D721Med (cell line): ENCODE data around the gene CUEDC1.
"Not testable (repeated sequence)": the region's sequence is repeated elsewhere in the genome, so short reads cannot be mapped to it uniquely, and the experiment has no call there.

Source experiments
- DNase-seq: peaks from one replicate; pipeline ENCODE4 v3.0.0; 2011; ENCODE audit warnings: low spot score; ENCODE audit not compliant: insufficient read length
- FAIRE-seq: peaks from 2 replicates; lab custom pipeline; 2011; peaks lifted over from hg19 to GRCh38; lab: Jason Lieb, UNC
- TF ChIP-seq, protein P1 (sequence below): IDR thresholded peaks from 2 replicates; pipeline ENCODE4 v1.5.1; 2012; ENCODE audit warnings: mild to moderate bottlenecking, control low read depth; ENCODE audit not compliant: insufficient read depth; ENCODE audit errors: missing control alignments

The CUEDC1 gene

DNA sequence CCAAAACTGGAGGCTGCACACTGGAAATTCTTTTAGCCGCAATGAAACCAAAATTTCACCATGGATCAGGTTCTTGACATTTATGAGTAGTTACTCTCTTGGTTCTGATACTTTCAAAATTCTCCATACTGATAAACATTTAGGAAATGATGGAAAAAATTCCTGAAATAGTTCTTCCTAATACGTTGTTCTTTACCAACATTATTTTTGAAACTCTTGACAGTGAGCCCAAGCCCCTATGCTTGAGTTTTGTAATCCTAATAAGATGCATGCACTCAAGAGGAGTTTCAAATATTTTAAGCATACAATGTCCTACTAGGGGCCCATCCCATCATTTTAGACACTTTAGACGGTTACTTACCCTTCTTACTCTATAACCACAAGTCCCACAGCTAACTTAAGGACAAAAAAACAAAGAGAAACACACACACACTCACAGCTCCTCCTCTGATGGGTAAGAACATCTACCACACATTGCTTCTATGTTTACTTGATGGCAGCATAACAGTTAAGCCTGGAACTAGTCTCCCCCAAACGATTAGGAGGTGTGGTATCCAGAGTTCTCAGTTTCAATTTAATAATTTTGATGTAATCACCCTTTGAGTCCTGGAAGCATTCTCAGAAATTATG, 29.2 kb upstream of the CUEDC1 start:
- peak; percentile 58 for FAIRE-seq
- TF ChIP-seq, protein P1, sequence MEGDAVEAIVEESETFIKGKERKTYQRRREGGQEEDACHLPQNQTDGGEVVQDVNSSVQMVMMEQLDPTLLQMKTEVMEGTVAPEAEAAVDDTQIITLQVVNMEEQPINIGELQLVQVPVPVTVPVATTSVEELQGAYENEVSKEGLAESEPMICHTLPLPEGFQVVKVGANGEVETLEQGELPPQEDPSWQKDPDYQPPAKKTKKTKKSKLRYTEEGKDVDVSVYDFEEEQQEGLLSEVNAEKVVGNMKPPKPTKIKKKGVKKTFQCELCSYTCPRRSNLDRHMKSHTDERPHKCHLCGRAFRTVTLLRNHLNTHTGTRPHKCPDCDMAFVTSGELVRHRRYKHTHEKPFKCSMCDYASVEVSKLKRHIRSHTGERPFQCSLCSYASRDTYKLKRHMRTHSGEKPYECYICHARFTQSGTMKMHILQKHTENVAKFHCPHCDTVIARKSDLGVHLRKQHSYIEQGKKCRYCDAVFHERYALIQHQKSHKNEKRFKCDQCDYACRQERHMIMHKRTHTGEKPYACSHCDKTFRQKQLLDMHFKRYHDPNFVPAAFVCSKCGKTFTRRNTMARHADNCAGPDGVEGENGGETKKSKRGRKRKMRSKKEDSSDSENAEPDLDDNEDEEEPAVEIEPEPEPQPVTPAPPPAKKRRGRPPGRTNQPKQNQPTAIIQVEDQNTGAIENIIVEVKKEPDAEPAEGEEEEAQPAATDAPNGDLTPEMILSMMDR: no peak
- DNase-seq: no peak

DNA sequence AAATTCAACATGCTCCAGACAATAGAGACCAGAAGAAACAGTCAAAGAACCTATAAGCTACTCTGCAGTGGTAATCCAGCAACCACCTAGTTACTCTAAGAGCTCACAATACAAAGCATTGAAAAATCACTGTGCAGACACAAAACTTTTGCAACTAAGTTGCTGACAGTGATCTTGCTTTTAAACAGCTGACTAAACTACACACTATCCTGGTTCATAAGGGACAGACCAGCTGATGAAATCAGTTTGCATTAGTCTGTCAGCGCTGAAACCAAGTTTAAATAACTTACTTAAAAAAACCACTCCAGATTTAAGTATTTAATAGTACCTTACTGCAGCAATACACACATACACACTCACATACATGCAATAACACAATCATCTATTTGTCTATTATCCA, 28.2 kb upstream of the CUEDC1 start:
- FAIRE-seq: no peak
- no peak for DNase-seq
- TF ChIP-seq, protein P1: no peak

DNA sequence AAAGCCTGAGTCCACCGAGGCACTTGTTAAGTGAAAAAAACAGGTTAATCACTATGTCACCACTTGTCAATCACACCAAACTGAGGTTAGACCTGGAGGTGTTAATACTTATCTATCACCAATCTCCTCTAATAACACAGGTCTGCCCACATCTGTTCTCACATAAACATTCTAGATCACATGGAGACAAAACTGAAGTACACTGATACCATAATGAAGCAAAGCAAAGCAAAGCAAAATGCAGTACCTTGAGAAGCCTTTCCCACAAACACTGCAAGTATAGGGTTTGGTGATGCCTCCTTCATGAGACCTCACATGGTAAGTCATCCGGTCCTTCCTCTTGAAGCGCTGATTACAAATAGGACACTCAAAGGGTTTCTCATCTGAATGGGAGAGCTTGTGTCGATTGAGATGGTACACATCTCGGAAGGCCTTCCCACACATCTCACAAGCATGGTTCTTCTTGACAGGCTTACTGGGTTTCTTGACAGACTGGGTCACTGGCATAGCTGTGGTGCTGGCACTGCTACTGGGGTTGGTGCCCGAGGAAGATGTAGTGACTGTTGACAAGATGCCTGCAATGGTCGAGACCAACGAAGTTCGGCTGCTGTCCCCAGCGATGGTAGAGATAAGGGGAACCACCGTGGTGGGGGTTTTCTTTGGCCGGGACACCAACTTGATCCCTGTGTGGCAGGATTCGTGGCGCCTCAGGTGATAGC, 27.4 kb upstream of the CUEDC1 start:
- TF ChIP-seq, protein P1: no peak
- no peak for DNase-seq
- peak; percentile 79 for FAIRE-seq

DNA sequence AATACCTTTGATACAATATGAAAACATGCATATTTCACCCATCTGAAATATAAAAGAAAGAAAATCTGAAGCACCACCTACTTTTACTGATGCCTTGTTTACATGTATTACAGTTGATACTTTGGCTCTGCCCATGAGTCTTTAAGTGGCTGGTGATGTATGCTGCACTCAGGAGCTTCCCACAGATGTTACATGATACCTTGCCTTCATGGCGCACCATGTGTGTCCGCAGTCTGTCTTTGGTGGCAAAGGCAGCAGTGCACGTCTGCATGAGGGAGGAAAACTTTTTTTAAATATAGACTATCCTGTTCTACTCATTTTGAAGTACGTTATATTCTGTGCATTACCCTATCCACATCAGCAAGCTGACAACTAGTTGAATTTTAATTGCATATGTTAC, 25.3 kb upstream of the CUEDC1 start:
- TF ChIP-seq, protein P1: no peak
- FAIRE-seq: no peak
- DNase-seq: no peak

DNA sequence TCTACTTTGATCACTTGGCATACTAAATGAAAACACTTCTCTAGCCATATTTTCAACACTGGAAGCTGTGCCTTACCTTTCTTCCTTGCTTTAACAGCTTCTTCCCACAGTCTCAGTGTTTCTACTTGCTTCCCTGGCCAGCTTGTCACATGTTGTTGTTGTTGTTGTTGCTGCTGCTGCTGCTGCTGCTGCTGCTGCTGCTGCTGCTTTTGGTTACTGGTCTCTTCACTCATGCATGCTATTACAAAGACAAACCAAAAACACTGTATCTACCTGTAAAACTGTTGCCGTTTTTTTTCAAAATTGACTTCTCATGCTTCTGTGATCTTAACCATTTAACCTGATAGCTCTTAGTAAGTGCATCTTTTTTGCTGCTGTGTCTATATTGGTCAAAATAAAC, 23.9 kb upstream of the CUEDC1 start:
- TF ChIP-seq, protein P1: no peak
- no peak for FAIRE-seq

DNA sequence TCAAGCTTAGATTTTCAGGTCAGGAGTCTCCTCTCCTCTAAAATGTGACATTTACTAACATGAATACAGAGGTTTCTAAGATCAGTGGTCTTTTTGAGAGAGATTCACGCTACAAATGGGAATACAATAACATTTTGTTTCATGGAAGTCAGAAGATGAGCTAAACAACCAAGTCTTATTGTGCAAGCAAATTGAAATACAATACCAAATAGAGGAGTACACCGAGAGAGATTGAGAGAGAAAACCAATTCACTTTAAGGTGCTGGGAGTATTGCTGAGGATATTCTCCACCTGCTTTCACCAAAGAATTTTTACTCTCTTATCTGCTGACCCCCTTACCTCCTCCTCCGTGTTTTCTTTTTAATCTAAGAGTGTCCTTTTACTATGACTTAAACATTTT, 21.4 kb upstream of the CUEDC1 start:
- no peak for DNase-seq
- no peak for FAIRE-seq

More for the DNA sequence above, 23.9 kb upstream of the CUEDC1 start:
- no peak for DNase-seq

DNA sequence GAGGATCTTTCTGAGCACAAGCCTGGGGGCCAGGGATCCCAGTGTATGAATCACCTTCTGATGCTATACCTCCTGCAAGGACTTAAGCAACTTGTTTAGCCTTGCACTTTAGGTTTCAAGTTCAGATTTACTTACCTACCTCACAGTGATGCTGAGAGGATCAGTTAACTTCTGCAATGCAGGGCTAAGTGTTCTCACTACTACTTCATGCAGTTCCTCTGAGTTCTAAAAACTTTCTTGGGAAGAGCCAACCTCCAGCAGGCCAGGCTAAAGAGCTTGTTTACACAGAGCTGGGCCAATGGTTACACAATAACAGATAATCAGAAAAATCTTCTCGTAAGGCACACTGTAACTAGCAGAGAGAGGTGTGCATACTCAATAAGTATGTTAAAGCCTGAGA, 19.8 kb upstream of the CUEDC1 start:
- DNase-seq (no peak), FAIRE-seq (no peak)
- TF ChIP-seq, protein P1: no peak

More for the DNA sequence above, 21.4 kb upstream of the CUEDC1 start:
- TF ChIP-seq, protein P1: no peak

DNA sequence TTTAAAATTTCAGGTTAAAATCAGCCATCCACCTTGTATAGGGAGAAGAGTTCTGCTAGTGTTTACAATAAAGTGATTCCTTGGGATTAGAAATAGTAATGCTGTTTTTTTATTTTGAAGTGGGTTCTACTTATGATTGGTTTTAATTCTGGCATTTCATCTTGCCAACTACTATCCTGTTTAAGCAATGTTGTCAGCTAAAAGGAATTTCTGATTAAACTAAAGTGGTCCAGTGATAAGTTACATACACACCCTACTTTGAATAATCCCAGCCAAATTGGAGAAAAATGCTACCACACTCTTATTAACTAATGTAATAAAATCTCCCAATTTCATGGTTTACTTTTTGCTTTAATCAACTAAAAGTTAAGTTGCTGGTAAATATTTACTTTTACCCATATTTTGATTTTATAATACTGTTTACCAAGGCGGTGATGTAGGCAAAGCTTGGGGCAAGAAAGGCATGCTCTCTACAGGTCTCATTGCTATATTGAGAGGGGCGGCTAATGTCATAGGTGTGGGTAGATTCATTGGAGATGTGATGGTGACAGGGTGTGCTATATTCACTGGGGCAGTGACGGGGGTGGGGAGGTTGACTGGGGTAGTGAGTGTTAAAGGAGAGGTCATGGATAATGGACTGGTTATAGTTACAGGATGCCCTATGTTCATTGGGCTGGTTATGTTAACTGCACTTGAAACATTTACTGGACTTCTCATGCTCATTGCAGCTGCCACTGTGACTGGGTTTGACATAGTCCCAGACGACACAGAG, 19.0 kb upstream of the CUEDC1 start:
- not testable (repeated sequence) for FAIRE-seq, DNase-seq
